Skeletal muscle tissue (tissue), 4 donors: Measurements from ENCODE around the gene TP53I3. TPM values are rescaled to one million over a fixed set of nuclear protein-coding genes. Genes with fewer than 3 reads are reported as not detected.
"Not testable (repeated sequence)": the region's sequence is repeated elsewhere in the genome, so short reads cannot be mapped to it uniquely, and the experiment has no call there.

Experiments
- H3K27ac ChIP-seq: one replicate; pipeline ENCODE4 v1.7.0; 2013; ENCODE audit warnings: mild to moderate bottlenecking, low read depth, low read length, inconsistent platforms
- H3K27me3 ChIP-seq, 3 donors: one replicate each; pipeline ENCODE4 v1.7.0; 2013; ENCODE audit warnings: low read length in 3 of 3; ENCODE audit not compliant: control insufficient read depth in 3 of 3, insufficient read depth in 3 of 3
- H3K36me3 ChIP-seq, 3 donors: one replicate each; pipeline ENCODE4 v1.7.0; 2013; ENCODE audit warnings: low read length in 3 of 3; ENCODE audit not compliant: control insufficient read depth in 3 of 3, insufficient read depth in 3 of 3
- H3K4me1 ChIP-seq, 3 donors: one replicate each; pipeline ENCODE4 v1.7.0; 2013; ENCODE audit warnings: low read length in 3 of 3, mild to moderate bottlenecking in 3 of 3; ENCODE audit not compliant: control insufficient read depth in 3 of 3, insufficient read depth in 3 of 3
- H3K4me3 ChIP-seq, 3 donors: one replicate each; pipeline ENCODE4 v1.7.0; 2013; ENCODE audit warnings: low read length in 3 of 3
- H3K9ac ChIP-seq, 3 donors: one replicate each; pipeline ENCODE4 v1.7.0; 2013; ENCODE audit warnings: low read length in 3 of 3, mild to moderate bottlenecking in 3 of 3, moderate library complexity in 2 of 3, low read depth in 1 of 3
- H3K9me3 ChIP-seq, 3 donors: one replicate each; pipeline ENCODE4 v1.7.0; 2013; ENCODE audit warnings: low read length in 3 of 3; ENCODE audit not compliant: control insufficient read depth in 3 of 3
- total RNA-seq: library from RNA; depleted of rRNA; stranded (reverse); fragments of >200 nt; gene quantifications from one replicate; pipeline ENCODE4 v1.2.3, GENCODE V29; 2014
- donor health status: Osteomylitis.

TP53I3 gene
- total RNA-seq, 1 donor from 2014 or later, result 25.1 TPM

- no peak overlapping the region for H3K9ac ChIP-seq
- H3K36me3 ChIP-seq, result peaks cover 3 to 8% (median 7%) of the 10 kb centered on the region in 3 donors
- no peak overlapping the region for H3K4me3 ChIP-seq
- H3K9me3 ChIP-seq, result peaks cover 0 to 5% (median 0%) of the 10 kb centered on the region in 3 donors
- H3K27ac ChIP-seq, result no peak overlapping the region
- no peaks in the 10 kb centered on the region for H3K27me3 ChIP-seq
- H3K4me1 ChIP-seq, result no peaks in the 10 kb centered on the region
Observed at GRCh38 chr2:24115057-24115456, 30.4 kb upstream of the TP53I3 start.

GRCh38 chr2:24111407-24111901 lies 26.8 kb upstream of the TP53I3 start:
- Histone ChIP-seq H3K27ac (no peak overlapping the region), H3K9me3 (peaks cover 0 to 5% (median 0%) of the 10 kb centered on the region in 3 donors)

DNA sequence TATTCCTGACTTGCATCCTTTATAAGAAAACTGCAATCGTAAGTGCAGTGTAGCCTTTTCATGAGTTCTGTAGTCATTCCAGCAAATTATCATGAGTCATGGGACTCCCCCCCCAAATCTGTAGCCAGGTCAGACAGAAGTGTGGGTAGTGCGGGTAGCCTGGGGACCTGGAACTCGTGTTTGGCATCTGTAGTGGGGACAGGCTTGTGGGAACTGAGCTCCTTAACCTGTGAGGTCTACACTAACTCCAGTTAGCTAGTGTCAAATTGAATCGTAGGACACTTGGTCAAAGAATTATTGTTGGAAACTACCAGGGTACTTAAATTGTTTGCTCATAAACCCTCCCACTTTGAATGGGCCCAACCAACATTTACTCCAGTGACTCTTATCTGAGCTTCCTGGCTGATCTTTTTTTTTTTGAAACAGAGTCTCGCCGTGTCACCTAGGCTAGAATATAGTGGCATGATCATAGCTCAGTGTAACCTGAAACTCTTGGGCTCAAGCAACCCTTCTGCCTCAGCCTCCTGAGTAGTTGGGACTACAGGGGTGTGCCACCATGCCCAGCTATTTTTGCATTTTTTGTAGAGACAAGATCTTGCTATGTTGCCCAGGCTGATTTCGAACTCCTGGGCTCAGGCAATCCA lies 26.1 kb upstream of the TP53I3 start:
- peaks cover 0 to 5% (median 0%) of the 10 kb centered on the region in 3 donors for H3K9me3 ChIP-seq
- no peaks in the 10 kb centered on the region for H3K4me1 ChIP-seq
- no peak overlapping the region for H3K27ac ChIP-seq
- no peak overlapping the region for H3K9ac ChIP-seq
- H3K36me3 ChIP-seq, result peaks cover 3 to 7% (median 6%) of the 10 kb centered on the region in 3 donors
- no peak overlapping the region for H3K4me3 ChIP-seq
- H3K27me3 ChIP-seq, result no peaks in the 10 kb centered on the region

More at GRCh38 chr2:24111407-24111901, 26.8 kb upstream of the TP53I3 start:
- no peak overlapping the region for H3K9ac ChIP-seq
- peaks cover 3 to 7% (median 6%) of the 10 kb centered on the region in 3 donors for H3K36me3 ChIP-seq
- H3K4me3 ChIP-seq, result no peak overlapping the region
- no peaks in the 10 kb centered on the region for H3K27me3 ChIP-seq
- H3K4me1 ChIP-seq, result no peaks in the 10 kb centered on the region

GRCh38 chr2:24109431-24109830 lies 24.8 kb upstream of the TP53I3 start:
- not testable (repeated sequence) for H3K9ac ChIP-seq, H3K27ac ChIP-seq, H3K4me3 ChIP-seq, H3K9me3 ChIP-seq, H3K4me1 ChIP-seq, H3K27me3 ChIP-seq, H3K36me3 ChIP-seq

GRCh38 chr2:24107336-24107735 lies 22.7 kb upstream of the TP53I3 start:
- H3K27me3 ChIP-seq, result no peaks in the 10 kb centered on the region

DNA sequence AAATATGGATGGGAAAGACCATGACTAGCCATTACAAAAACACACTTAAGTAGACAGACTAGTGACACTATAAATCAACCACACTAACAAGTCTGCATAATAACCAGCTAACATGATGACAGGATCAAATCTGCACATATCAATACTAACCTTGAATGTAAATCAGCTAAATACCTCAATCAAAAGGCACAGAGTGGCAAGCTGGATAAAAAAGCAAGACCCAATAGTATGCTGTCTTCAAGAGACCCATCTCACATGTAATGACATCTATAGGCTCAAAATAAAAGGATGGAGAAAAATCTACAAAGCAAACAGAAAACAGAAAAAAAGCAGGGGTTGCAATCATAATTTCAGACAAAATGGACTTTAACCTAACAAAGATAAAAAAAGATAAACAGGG lies 22.2 kb upstream of the TP53I3 start:
- Histone ChIP-seq H3K9me3 (no peaks in the 10 kb centered on the region), H3K9ac (no peak overlapping the region), H3K27ac (no peak overlapping the region), H3K4me1 (no peaks in the 10 kb centered on the region), H3K4me3 (no peak overlapping the region), H3K36me3 (no peaks in the 10 kb centered on the region), H3K27me3 (no peaks in the 10 kb centered on the region)

More at GRCh38 chr2:24107336-24107735, 22.7 kb upstream of the TP53I3 start:
- Histone ChIP-seq H3K4me3 (no peak overlapping the region), H3K27ac (no peak overlapping the region), H3K4me1 (no peaks in the 10 kb centered on the region), H3K9me3 (no peaks in the 10 kb centered on the region), H3K36me3 (no peaks in the 10 kb centered on the region), H3K9ac (no peak overlapping the region)

- Histone ChIP-seq H3K9ac (no peak overlapping the region), H3K9me3 (no peaks in the 10 kb centered on the region), H3K27me3 (no peaks in the 10 kb centered on the region), H3K4me3 (no peak overlapping the region), H3K36me3 (no peaks in the 10 kb centered on the region), H3K4me1 (no peaks in the 10 kb centered on the region), H3K27ac (no peak overlapping the region)
Observed at GRCh38 chr2:24105816-24106215, 21.2 kb upstream of the TP53I3 start.

DNA sequence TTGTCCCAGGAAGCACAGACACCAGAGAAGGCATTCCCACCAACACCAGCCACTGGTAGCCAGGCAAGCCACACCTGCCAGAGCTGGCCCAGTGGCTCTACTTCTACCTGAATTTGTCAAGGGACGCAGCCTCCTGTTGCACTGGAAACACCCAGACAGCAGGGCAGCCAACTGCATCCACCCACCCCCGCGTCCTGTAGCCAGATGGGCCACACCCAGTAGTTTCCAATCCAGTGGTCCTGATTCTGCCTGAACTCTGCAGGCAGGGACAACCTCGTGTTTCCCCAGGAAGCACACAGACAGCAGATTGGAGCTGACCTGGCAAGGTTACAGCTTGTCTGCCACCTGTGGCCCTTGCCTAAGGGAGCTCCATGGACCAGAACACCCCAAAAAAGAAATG lies 20.3 kb upstream of the TP53I3 start:
- Histone ChIP-seq H3K9ac (no peak overlapping the region), H3K4me3 (no peak overlapping the region), H3K36me3 (no peaks in the 10 kb centered on the region), H3K9me3 (no peaks in the 10 kb centered on the region), H3K27me3 (no peaks in the 10 kb centered on the region), H3K27ac (no peak overlapping the region), H3K4me1 (no peaks in the 10 kb centered on the region)

GRCh38 chr2:24104110-24104650 lies 19.5 kb upstream of the TP53I3 start:
- H3K36me3 ChIP-seq, result no peaks in the 10 kb centered on the region
- no peak overlapping the region for H3K27ac ChIP-seq
- H3K9me3 ChIP-seq, result no peaks in the 10 kb centered on the region
- no peak overlapping the region for H3K9ac ChIP-seq
- H3K27me3 ChIP-seq, result no peaks in the 10 kb centered on the region
- H3K4me3 ChIP-seq, result no peak overlapping the region
- H3K4me1 ChIP-seq, result no peaks in the 10 kb centered on the region

- no peak overlapping the region for H3K27ac ChIP-seq
Observed at GRCh38 chr2:24102677-24103076, 18.0 kb upstream of the TP53I3 start.

More at GRCh38 chr2:24102677-24103076, 18.0 kb upstream of the TP53I3 start:
- Histone ChIP-seq H3K4me1 (no peaks in the 10 kb centered on the region), H3K27me3 (no peaks in the 10 kb centered on the region), H3K9ac (no peak overlapping the region), H3K9me3 (no peaks in the 10 kb centered on the region), H3K4me3 (no peak overlapping the region), H3K36me3 (no peaks in the 10 kb centered on the region)
